Erythroblast (primary cell): ENCODE data around the gene CASZ1.
A peak's percentile ranks its signal among the peaks of the same experiment; 100 is the strongest.

Experiments
- DNase-seq, 2 experiments: peaks; one replicate each; lab custom pipeline; 2025; lab: John Stamatoyannopoulos, UW
- GATA1 ChIP-seq: IDR thresholded peaks from 2 replicates; pipeline ENCODE4 v1.6.1; 2011; ENCODE audit warnings: low read depth, mild to moderate bottlenecking, control low read depth, low read length, moderate library complexity
- POLR2A ChIP-seq: IDR thresholded peaks from 2 replicates; pipeline ENCODE4 v1.6.1; 2011; ENCODE audit warnings: mild to moderate bottlenecking, low read length

Gene CASZ1

DNA sequence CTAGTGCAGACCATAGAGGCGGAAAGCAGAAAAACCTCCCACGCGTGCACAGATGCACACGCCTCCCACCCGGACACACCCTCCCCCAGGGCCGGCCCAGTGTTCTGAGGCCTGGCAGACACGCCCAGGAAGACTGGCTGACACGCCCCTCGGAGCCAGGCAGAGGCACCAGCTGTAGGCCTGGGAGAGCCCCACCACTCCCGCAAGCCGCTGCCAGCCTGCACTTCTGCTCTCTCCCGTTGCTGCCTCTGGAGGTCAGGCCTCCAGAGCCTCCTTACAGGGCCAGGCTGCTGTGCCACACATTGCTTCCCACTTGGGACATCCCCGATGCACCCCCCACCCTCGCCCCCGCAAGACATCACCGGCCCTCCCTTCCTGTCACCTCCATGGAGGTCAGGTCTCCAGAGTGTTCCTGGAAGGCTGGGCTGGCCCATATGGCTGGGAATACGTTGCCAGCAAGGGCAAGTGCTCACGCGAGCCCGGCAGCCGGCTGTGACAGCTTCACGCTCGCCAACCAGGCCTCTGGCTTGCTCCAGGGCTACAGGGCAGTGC lies 40.4 kb downstream of the CASZ1 start:
- peak; percentile 13 to 15 for DNase-seq
- TF ChIP-seq GATA1 (no peak), POLR2A (no peak)

DNA sequence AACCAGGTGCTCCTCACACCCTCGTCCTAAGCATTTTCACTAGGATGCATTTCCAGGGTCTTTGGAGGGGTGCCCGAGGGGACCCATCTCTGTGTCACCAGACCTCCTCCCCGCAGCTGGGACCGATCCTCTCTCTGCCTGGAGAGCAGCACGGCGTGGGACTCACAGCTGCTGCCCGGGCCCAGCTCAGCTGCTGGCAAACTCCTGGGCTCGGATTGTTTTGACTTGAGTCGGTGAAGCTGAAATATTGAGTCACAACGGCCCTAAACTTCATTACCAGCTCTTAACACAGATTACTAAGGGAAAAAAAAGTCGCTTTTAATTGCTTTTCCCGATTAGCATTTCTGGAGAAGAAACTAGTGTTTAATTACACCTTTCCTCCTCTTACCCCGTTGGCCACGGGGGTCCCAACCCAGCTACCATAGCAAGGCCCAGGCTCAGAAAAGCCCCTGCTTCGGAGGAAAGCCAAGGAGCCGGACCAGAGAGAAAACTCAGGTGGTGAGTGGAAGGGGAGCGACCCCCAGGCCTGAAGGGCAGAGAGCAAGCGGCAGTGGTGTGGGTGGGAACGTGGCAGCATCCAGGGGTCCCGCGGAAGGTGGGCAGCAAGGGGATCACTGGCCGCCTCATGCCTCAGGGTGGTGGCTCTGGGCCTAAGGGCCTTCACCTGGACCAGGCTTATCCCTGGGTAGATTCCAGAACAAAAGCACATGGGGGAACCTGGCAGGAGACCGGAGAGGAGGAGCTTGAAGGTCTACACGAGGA lies 41.7 kb downstream of the CASZ1 start:
- no peak for DNase-seq
- TF ChIP-seq POLR2A (no peak), GATA1 (no peak)

DNA sequence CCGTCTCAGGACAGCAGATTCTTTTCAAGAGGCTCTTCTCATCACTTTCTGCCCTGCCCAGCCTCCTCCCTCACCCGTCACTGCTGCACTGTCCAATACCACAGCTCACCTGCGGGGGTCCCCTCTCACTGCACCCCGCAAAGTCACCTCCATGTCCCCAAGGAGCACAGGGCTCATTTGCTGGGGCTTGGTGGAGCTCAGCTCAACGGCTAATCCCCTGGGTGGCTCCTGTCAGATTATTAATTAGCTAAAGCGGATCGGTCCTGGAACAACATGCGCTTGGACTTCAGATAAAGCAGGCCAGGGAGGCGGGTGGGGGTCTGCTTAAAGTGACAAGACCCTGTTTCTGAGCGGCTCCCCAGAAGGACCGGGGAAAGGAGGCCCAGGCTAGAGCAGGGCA lies 43.1 kb downstream of the CASZ1 start:
- TF ChIP-seq GATA1 (no peak), POLR2A (no peak)
- DNase-seq, result no peak

DNA sequence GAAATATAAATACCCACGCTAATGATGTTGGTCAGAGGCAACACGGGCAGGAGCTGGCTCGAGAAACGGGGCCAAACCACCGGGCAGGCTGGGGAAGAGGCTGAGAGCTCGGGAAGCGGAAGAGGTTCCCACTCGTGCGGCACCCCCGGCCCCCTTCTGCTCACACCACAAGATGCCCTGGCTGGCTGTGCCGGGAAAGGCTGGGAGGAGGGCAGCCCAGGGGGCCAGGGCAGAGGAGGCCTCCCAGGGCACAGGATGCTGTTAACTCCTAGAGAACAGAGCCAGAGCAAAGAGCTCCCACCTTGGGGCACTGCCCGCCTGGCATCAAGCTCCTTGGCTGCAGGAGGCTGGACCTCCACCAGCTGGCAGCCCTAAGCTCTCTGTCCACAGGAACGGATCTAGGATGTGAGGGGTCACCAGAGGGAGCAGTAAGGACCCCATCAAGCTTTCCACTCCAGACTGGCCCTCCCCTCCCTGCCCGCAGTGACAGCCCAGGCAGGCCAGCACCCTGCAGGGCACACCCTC lies 44.8 kb downstream of the CASZ1 start:
- TF ChIP-seq GATA1 (no peak), POLR2A (no peak)
- no peak for DNase-seq

DNA sequence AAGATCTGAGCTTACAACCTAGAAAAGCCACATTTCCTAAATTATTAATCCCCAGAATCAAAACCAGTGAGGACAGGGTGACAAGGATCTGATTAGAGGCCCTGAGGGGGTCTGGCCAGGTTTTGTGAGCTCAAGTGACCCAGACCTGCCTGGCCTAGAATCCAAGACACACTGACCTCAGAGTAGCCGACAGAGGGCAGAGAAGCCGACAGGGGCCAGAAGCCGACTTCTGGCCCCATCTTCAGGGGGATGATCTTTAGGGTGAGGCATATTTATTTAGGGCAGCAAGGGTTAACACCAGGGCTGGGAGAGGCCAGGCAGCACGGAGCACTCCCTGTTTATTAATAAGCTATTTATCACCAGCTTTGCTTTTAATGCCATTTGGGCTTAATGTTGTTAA lies 45.3 kb downstream of the CASZ1 start:
- no peak for DNase-seq
- no peak for TF ChIP-seq POLR2A
- no peak for TF ChIP-seq GATA1

DNA sequence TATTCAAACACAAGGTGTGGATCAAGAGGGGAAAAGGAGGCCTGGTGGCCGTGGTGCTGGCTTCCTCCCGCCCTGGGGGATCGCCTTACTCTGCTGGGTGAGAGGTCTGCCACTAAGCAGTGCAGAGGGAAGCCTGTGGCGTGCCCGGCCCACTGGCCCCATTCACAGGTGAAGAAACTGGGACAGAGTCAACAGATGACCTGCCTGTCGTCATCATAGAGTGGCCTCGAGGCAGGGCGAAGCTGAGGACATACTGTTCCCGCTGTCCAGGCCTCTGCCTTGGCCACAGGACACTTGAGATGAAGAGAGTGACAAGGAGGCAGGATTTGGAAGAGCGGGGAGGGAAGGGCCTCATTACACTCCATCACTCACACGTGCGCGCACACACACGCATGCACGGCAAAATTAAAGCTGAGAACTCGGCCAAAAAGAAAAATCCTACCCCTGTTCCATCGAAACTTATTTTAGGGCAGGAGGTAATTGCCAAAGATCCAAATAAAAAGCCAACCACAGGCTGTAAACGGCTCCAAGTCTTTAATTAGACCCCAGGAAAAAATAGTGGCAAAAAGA lies 50.5 kb downstream of the CASZ1 start:
- no peak for DNase-seq
- no peak for TF ChIP-seq POLR2A
- TF ChIP-seq GATA1, result no peak

DNA sequence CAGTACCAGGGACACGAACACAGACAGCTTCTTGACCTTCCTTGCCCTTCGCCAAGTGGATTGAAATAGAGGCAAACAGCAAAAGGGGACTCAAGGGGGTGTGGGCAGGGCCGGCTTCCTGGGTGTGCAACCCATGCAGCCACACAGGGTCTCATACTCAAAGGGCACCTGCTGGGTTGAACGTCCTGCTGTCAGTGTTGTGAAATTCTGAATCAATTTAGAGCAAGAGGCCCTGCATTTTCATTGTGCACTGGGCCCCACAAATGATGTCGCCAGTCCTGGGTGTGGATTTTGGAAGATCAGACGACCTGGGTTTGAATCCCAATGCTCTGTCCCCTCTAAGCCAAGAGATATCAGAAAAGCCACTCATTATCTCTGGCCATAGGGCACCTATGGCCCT lies 51.1 kb downstream of the CASZ1 start:
- no peak for DNase-seq
- no peak for TF ChIP-seq GATA1
- no peak for TF ChIP-seq POLR2A

DNA sequence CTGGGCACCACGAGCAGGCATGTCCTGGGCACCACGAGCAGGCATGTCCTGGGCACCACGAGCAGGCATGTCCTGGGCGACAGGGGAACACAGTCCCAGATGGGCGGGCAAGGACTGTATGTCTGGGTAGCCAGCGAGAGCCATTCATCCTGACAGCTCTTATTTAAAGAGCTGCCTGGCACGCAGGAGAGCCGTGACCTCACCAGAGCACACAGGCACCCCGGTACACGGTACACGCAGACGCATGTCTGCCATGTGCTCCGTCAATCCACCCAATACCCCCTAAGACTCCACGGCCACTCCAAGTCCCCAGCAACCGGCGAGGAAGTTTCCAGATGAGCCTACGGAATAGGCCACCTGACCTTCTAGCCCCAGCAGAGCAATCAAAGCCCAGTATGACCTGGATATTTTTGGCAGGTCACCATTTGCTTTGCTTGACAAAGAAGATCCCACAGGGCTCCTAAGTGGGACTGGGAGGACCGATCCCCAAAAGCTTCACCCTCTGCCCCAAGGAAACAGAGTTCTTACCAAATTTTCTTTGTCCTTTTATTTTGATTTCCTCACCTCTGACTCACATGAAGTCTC lies 51.7 kb downstream of the CASZ1 start:
- DNase-seq, result no peak
- TF ChIP-seq GATA1 (no peak), POLR2A (no peak)

DNA sequence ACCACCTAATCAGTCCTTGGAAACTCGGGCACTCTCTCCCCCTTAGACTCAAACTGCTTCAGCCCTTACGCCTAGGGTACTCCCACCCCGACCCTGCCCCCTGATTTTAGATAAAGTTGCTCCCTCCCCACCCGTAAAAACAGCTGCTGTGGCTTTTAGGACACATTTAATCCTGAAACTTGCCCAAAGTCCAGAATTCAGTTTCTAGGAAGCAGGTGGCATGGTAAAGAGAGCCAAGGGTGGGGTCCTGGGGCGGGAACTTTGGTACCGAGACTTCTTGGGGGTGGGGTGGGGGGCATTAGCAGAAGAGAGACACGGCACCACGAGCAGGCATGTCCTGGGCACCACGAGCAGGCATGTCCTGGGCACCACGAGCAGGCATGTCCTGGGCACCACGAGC lies 52.4 kb downstream of the CASZ1 start:
- DNase-seq, result no peak
- TF ChIP-seq GATA1 (no peak), POLR2A (no peak)

DNA sequence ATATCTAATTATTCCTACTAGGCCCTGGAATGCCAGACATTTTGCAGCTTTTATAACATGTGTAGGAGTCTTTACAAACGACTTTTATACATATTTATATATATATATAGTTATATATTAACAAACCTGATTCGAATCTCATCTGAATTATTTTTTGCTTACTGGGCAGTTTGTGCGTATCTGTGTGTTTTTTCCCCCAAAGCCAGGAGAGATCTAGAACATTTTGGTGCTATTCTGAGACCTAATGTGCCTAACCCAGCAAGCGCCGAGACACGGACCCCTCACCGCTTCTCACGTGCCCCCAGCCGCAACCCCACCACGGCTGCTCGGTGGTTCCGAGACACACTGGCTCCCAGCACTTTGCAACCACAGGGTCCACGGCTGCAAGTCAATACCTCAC lies 54.8 kb downstream of the CASZ1 start:
- no peak for DNase-seq
- no peak for TF ChIP-seq GATA1
- TF ChIP-seq POLR2A, result no peak

DNA sequence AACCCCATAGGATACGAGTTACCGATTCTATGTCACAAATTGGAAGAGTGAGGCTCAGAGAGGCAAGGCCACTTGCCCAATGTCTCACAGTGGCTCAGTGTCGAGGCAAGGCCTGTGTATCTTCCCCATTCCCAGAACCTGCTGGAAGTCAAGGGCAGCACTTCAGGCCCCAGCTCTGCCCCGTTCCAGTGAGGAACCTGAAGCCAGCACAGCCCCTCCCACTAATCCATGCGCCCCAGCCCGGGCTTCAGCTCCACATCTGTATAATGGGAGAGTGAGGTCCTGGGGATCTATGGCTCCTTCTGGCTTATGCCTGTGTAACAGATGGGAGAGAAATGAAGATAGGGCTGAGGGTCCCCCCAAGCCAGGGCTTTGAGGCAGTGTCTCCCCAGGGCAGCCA lies 56.3 kb downstream of the CASZ1 start:
- TF ChIP-seq GATA1 (no peak), POLR2A (no peak)
- no peak for DNase-seq

DNA sequence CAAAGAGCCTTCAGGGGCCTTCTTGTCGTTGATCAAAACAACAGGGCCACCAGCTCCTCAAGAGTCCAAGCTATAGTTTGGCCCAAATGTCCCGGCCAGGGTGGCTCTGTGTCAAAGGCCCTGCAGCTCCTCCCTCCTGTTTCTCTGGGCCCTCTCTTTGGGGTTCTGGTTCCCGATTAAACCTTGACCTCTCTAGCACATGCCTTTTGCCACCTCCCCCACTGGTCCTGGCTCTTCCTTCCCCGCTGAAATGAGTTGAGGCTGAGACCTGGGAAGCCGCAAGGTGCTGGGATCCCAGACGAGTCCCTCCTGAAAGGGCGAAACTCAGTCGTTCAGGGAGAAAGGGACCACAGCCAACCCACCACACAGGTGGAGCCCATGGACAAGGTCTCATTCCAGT lies 56.9 kb downstream of the CASZ1 start:
- no peak for TF ChIP-seq GATA1
- TF ChIP-seq POLR2A, result no peak
- DNase-seq, result no peak

DNA sequence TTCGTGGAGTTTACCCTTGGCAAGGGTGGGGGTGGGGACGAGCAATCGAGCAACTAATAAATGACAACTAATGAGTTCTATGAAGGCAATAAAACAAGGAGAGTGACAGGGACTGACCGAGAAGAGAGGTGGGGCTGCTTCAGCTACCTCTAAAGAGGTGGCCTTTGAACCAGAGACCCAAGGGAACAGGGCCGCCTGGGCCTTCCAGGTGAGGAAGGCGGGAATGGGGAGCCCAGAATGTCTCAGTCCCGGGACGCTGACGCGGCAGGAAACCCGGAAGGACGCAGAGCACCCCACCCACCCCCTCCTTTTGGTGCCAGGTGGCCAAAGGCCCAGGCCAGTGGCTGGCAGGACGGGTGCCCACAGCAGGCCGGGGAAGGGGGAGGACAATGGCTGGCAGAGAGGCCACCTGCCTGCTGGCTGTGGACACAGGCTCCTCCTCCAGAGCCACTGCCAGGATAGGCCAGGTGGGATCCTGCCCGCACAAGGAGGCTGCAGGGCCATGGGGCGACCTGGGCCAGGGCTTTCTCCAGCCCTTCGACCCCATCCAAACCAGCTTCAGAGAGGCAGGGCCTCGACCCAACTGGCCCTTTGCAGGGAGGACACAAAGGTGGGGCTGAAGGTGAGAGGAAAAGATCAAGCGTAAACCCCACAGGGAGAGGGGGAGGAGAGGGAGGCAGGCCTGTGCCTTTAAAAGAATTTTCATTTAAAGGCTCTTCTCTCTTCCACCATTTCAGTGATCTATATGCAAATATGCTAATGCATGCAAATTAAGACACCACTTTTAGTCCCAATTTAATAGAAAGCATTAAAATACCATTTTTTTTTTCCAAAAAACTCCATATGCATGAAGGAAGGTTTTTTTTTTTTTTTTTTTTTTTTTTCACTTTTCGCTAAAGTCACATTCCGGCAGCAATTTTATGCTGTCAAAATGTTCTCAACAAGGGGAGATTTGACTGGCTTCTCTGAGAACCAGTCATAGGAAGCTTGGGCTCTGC lies 58.1 kb downstream of the CASZ1 start:
- no peak for DNase-seq
- TF ChIP-seq GATA1 (no peak), POLR2A (no peak)
